Stomach (tissue), 4 donors: Measurements from ENCODE around the gene FLYWCH1.
A peak's percentile ranks its signal among the peaks of the same experiment; 100 is the strongest.

Experiments
- EP300 ChIP-seq: sonication (generic); formaldehyde crosslinking; IDR thresholded peaks from one replicate; pipeline ENCODE4 v1.6.1; 2017; ENCODE audit warnings: antibody characterized with exemption
- POLR2AphosphoS5 ChIP-seq, 3 donors: sonication (generic); formaldehyde crosslinking; IDR thresholded peaks; one replicate each; pipeline ENCODE4 v1.6.1; 2016; ENCODE audit warnings: antibody characterized with exemption in 3 of 3
- TF ChIP-seq, protein P1 (sequence below), 7 experiments: fragments of 450-650 bp in 4 of 7; fragments of 200-600 bp in 3 of 7; sonication (generic) in 3 of 7; IDR thresholded peaks; one replicate each; pipeline ENCODE4 v1.5.1; 2016 to 2019; ENCODE audit warnings: antibody characterized with exemption in 7 of 7, control low read depth in 2 of 7, mild to moderate bottlenecking in 1 of 7

DNA sequence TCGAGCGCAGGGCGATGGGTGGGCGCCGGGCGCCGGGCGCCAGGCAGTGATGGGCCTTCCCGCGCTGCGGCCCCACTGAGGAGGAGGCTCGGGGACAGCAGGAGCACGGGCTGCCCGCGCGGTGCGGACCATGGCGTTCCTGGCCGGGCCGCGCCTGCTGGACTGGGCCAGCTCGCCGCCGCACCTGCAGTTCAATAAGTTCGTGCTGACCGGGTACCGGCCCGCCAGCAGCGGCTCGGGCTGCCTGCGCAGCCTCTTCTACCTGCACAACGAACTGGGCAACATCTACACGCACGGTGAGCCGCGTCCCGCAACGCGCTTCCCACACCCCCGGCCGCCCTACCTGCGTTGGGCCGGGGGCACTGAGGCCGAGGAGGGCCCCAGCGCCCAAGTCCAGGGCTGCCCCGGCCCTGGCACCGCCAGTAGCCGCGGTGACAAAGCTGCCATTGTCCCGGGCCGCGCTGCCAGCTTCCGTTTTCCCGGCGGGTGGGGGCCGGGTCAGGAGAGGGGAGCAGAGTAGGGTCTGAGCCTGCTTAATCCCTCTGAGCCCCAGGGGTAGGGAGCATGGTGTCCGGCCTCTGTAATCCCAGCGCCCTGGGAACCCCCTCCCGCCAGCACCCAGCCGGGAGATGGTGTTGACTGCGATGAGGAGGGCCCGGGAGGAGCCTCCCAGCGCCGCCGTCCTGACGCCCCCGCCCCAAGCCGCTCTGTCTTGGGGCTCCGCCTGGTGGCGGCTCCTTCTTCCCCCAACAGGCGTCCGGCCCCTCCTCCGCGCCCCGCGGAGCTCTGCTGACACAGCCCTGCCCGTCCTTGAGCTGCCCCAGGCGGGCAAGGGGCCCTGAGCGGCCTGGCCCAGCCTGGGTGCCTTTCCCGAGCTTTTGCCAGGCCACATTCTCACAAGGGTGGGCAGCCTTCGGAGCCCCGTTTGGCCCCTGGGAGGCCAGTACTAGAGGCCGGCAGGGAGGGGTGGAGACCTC lies 58.1 kb downstream of the FLYWCH1 start:
- TF ChIP-seq, protein P1, sequence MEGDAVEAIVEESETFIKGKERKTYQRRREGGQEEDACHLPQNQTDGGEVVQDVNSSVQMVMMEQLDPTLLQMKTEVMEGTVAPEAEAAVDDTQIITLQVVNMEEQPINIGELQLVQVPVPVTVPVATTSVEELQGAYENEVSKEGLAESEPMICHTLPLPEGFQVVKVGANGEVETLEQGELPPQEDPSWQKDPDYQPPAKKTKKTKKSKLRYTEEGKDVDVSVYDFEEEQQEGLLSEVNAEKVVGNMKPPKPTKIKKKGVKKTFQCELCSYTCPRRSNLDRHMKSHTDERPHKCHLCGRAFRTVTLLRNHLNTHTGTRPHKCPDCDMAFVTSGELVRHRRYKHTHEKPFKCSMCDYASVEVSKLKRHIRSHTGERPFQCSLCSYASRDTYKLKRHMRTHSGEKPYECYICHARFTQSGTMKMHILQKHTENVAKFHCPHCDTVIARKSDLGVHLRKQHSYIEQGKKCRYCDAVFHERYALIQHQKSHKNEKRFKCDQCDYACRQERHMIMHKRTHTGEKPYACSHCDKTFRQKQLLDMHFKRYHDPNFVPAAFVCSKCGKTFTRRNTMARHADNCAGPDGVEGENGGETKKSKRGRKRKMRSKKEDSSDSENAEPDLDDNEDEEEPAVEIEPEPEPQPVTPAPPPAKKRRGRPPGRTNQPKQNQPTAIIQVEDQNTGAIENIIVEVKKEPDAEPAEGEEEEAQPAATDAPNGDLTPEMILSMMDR (IDR thresholded peaks at IDR 0.05) = peak in 4 of 7 experiments; percentile 10 to 43 (median 34)
- TF ChIP-seq EP300 (no peak), POLR2AphosphoS5 (IDR thresholded peaks at IDR 0.05) (no peak)
